ENCODE measurements around the gene DNAJB2. TPM values are rescaled to one million over a fixed set of nuclear protein-coding genes. Genes with fewer than 3 reads are reported as not detected.

The DNAJB2 gene
- polyA plus RNA-seq, 3 donors = 1.7 to 55.4 (median 1.9) TPM

DNA sequence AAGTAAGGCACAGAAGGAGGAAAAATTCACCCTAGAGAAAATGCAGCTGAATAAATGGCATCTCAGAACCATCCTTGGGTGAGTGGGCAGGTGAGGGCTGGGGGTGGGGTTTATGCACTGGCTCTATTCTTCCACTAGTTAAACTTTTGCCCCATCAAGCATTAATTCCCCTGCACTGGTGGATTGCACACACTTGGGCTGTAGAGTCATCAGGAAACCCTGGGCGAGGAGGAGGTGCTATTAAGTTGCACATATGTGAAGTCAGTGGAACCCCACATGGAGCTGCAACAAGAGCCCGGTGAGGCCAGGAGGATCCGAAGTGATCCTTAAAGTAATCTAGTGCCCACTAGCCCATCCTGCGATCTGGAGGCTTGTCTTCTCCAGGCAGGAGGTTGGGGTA is 6.8 kb upstream of the DNAJB2 start:
- no peak overlapping the region for H3K9ac ChIP-seq (ENCODE audit: insufficient read depth, low read length, poor library complexity, severe bottlenecking)
- no peak overlapping the region for H3K4me3 ChIP-seq (replicated peaks in 1 of 3; ENCODE audit: low read depth in 2 of 3, low read length in 3 of 3)
- Mint-ChIP-seq H3K9me3 (no peaks in the 10 kb centered on the region), H3K4me3 (peak overlapping the region in 1 of 2 donors; percentile 42), H3K27ac (no peak overlapping the region), H3K36me3 (no peaks in the 10 kb centered on the region), H3K4me1 (peaks cover under 1% of the 10 kb centered on the region), H3K27me3 (ENCODE audit: low read depth in 3 of 3) (peaks cover 8 to 21% (median 16%) of the 10 kb centered on the region in 3 donors)
- no peak overlapping the region for H3K4me2 ChIP-seq (replicated peaks; ENCODE audit: extremely low read depth, low read length, poor library complexity, severe bottlenecking)
- H3K27ac ChIP-seq (ENCODE audit: low read depth in 1 of 2, low read length in 2 of 2) = no peak overlapping the region
- H4K20me1 ChIP-seq (ENCODE audit: insufficient read depth, low read length) = no peaks in the 10 kb centered on the region
- no peaks in the 10 kb centered on the region for H3K79me2 ChIP-seq (ENCODE audit: insufficient read depth, low read length)
- DNase-seq = no peak
- WGBS (ENCODE audit: insufficient coverage) = 93% methylated on average over 3 of the region's 4 CpGs
- intact Hi-C loops (cut with micrococcal nuclease) = no loop called here
- no peak for TF ChIP-seq CTCF (IDR thresholded peaks at IDR 0.05)
- no peaks in the 10 kb centered on the region for H3K36me3 ChIP-seq (replicated peaks in 1 of 2; ENCODE audit: control insufficient read depth in 1 of 2, insufficient read depth in 2 of 2, low read length in 2 of 2)
- peaks cover 0 to under 1% of the 10 kb centered on the region in 2 donors for H3K4me1 ChIP-seq (ENCODE audit: control insufficient read depth in 1 of 2, insufficient read depth in 2 of 2, low read length in 2 of 2)
- no peak overlapping the region for H2AFZ ChIP-seq (ENCODE audit: insufficient read depth, low read depth, low read length, poor library complexity, severe bottlenecking)
- no peaks in the 10 kb centered on the region for H3K9me3 ChIP-seq (replicated peaks in 1 of 2; ENCODE audit: control insufficient read depth in 1 of 2, insufficient read depth in 1 of 2, low read length in 2 of 2)
- H3K27me3 ChIP-seq (ENCODE audit: control insufficient read depth in 2 of 2, insufficient read depth in 2 of 2, low read length in 2 of 2) = no peaks in the 10 kb centered on the region

DNA sequence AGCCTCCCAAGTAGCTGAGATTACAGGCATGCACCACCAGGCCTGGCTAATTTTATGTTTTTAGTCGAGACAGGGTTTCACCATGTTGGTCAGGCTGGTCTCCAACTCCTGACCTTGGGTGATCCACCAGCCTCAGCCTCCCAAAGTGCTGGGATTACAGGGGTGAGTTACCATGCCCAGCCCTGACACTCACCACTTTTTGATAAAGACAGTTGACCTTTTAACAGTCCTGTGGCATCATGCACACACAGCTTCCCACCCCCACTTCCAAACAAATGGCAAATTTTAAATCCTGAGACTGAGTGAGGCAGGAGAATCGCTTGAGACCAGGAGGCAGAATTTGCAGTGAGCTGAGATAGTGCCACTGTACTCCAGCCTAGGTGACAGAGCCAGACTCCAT is 6.2 kb upstream of the DNAJB2 start:
- 90% methylated on average over 1 of the region's 2 CpGs for WGBS (ENCODE audit: insufficient coverage)
- Histone ChIP-seq H3K27ac (ENCODE audit: low read depth in 1 of 2, low read length in 2 of 2) (no peak overlapping the region), H3K36me3 (replicated peaks in 1 of 2; ENCODE audit: control insufficient read depth in 1 of 2, insufficient read depth in 2 of 2, low read length in 2 of 2) (no peaks in the 10 kb centered on the region), H3K9me3 (replicated peaks in 1 of 2; ENCODE audit: control insufficient read depth in 1 of 2, insufficient read depth in 1 of 2, low read length in 2 of 2) (no peaks in the 10 kb centered on the region), H3K9ac (ENCODE audit: insufficient read depth, low read length, poor library complexity, severe bottlenecking) (no peak overlapping the region), H2AFZ (ENCODE audit: insufficient read depth, low read depth, low read length, poor library complexity, severe bottlenecking) (no peak overlapping the region), H3K4me2 (replicated peaks; ENCODE audit: extremely low read depth, low read length, poor library complexity, severe bottlenecking) (no peak overlapping the region), H4K20me1 (ENCODE audit: insufficient read depth, low read length) (no peaks in the 10 kb centered on the region), H3K79me2 (ENCODE audit: insufficient read depth, low read length) (no peaks in the 10 kb centered on the region), H3K27me3 (ENCODE audit: control insufficient read depth in 2 of 2, insufficient read depth in 2 of 2, low read length in 2 of 2) (no peaks in the 10 kb centered on the region), H3K4me1 (ENCODE audit: control insufficient read depth in 1 of 2, insufficient read depth in 2 of 2, low read length in 2 of 2) (peaks cover 5 to 7% of the 10 kb centered on the region in 2 donors), H3K4me3 (replicated peaks in 1 of 3; ENCODE audit: low read depth in 2 of 3, low read length in 3 of 3) (no peak overlapping the region)
- no peaks in the 10 kb centered on the region for H3K9me3 Mint-ChIP-seq
- no peak for DNase-seq
- peaks cover 7% of the 10 kb centered on the region for H3K4me1 Mint-ChIP-seq
- no peak overlapping the region for H3K4me3 Mint-ChIP-seq
- intact Hi-C loops (cut with micrococcal nuclease) = no loop called here
- peaks cover 9 to 25% (median 16%) of the 10 kb centered on the region in 3 donors for H3K27me3 Mint-ChIP-seq (ENCODE audit: low read depth in 3 of 3)
- no peaks in the 10 kb centered on the region for H3K36me3 Mint-ChIP-seq
- no peak overlapping the region for H3K27ac Mint-ChIP-seq
- TF ChIP-seq CTCF (IDR thresholded peaks at IDR 0.05) = no peak

All from CD14-positive monocyte (primary cell).